ENCODE results near the gene TMEM185A.
"Not testable (repeated sequence)": the region's sequence is repeated elsewhere in the genome, so short reads cannot be mapped to it uniquely, and the experiment has no call there.

The TMEM185A gene

DNA sequence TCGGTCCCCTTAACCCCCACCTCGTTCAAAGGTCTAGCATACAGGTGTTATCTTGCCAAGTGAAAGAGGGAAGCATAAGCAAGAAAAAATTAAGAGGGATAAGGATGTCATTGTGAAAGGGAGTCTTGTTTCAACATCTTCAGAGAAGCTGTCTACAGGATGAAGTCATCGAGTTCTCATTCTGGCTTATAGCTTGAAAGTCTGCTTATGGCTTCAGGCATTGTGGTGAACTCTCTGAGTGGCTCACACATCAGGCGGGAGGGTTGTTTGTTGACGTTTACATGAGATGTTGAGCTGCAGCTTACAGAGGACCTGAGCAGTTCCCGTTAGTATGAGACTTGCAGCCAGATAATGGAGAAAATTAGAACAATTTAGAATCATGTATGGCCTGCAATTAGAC, 60.9 kb downstream of the TMEM185A start:
- H3K36me3 ChIP-seq (ENCODE audit: control insufficient read depth, insufficient read depth, low read length) = no peaks in the 10 kb centered on the region
- peaks cover 8% of the 10 kb centered on the region for H3K4me1 ChIP-seq (ENCODE audit: control insufficient read depth, insufficient read depth, low read length)
- no peaks in the 10 kb centered on the region for H3K27me3 ChIP-seq (ENCODE audit: control insufficient read depth, insufficient read depth, low read length)

DNA sequence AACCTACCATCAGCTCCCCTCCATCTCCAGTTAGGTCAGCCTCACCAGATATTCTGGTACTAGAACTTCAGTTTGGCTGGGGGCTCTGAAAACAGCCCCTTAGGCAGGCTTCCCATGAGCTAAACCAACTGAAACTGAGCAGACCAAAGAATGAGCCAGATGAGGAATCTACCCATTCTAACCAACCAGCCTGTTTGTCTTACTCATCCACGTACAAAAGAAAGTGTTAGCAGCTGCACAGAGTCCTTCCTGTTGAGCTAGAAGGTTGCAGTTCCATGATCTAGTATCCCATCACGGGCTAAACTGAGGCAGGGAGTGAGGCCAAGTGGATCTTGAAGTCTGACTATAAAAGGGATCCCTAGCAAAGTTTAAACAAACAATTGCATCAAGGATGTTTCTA, 61.8 kb downstream of the TMEM185A start:
- Histone ChIP-seq H3K9me3 (ENCODE audit: control insufficient read depth, low read length) (no peaks in the 10 kb centered on the region), H3K36me3 (ENCODE audit: control insufficient read depth, insufficient read depth, low read length) (no peaks in the 10 kb centered on the region), H3K4me1 (ENCODE audit: control insufficient read depth, insufficient read depth, low read length) (peaks cover 8% of the 10 kb centered on the region), H3K27me3 (ENCODE audit: control insufficient read depth, insufficient read depth, low read length) (no peaks in the 10 kb centered on the region), H3K9ac (ENCODE audit: low read length) (no peak overlapping the region), H3K4me3 (ENCODE audit: low read length) (no peak overlapping the region)

More for the DNA sequence above, 60.9 kb downstream of the TMEM185A start:
- Histone ChIP-seq H3K9ac (ENCODE audit: low read length) (no peak overlapping the region), H3K4me3 (ENCODE audit: low read length) (no peak overlapping the region), H3K9me3 (ENCODE audit: control insufficient read depth, low read length) (no peaks in the 10 kb centered on the region)

DNA sequence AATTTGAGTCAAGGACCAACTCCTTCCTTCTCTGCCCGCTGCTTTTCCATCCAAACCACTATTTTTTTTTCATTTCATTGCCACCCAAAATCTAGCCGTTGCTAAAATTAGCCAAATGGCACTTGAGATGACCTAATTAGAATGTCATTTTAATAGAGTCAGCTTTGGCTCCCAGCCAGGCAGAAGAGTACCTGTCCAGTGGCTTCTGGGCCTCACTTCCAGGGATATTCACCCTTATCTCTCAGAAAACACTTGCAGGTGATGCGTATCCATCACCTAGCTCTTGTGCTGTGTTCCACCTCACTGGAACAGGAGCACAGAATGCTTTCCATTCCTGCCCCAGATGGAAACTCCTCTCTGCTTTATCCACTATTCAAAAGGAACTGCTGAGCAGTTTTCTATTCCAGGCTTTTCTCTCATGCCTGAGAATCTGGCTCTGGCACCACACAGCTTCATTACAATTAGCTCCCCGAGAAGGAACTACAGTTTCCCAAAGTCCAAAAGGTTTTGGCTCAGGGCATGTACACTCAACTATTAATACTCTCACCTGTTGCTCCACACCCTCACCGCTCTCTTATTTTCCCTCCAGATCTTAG, 62.8 kb downstream of the TMEM185A start:
- no peaks in the 10 kb centered on the region for H3K27me3 ChIP-seq (ENCODE audit: control insufficient read depth, insufficient read depth, low read length)
- H3K4me1 ChIP-seq (ENCODE audit: control insufficient read depth, insufficient read depth, low read length) = peaks cover 8% of the 10 kb centered on the region
- H3K4me3 ChIP-seq (ENCODE audit: low read length) = no peak overlapping the region
- no peaks in the 10 kb centered on the region for H3K9me3 ChIP-seq (ENCODE audit: control insufficient read depth, low read length)
- no peaks in the 10 kb centered on the region for H3K36me3 ChIP-seq (ENCODE audit: control insufficient read depth, insufficient read depth, low read length)
- no peak overlapping the region for H3K9ac ChIP-seq (ENCODE audit: low read length)

DNA sequence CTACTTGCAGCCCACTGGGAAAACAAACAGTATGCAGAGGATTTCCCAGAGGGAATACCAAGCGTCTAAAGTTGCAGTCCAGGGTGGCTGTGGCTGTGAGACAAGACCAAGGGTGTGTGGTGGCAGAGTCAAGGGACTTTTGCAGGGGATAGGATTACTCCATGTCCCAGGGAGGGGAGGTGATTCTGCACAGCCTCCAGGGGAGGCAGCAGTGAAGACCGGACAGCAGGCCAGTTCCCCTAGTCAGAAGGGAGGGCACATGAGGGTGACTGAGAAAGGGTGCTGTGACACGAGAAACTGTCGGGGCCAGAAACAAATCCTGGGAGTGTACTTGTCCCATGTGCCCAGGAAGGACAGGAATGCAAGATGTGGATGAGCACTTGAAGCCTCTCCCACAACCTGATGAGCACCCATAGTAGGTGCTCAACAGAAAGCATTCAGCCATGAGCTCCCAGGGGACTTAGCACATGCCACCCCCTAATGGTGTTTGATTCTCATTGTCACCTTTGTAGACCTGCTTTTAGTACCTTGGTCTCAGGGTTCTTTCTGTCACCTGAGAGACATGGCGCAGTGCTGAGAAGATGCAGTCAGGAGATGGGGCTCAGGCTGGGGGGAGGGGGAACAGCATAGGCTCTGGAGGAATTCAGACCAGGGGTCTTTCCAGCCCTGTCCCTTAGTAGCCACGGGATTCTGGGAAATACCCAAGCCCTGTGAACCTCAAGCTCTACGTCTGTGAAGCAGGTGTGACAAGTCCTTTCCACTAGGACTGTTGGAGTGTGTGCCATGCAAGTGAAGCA, 63.8 kb downstream of the TMEM185A start:
- H3K27me3 ChIP-seq (ENCODE audit: control insufficient read depth, insufficient read depth, low read length) = no peaks in the 10 kb centered on the region
- no peak overlapping the region for H3K9ac ChIP-seq (ENCODE audit: low read length)
- H3K4me1 ChIP-seq (ENCODE audit: control insufficient read depth, insufficient read depth, low read length) = peaks cover 7% of the 10 kb centered on the region
- no peaks in the 10 kb centered on the region for H3K9me3 ChIP-seq (ENCODE audit: control insufficient read depth, low read length)
- H3K36me3 ChIP-seq (ENCODE audit: control insufficient read depth, insufficient read depth, low read length) = no peaks in the 10 kb centered on the region
- H3K4me3 ChIP-seq (ENCODE audit: low read length) = no peak overlapping the region

DNA sequence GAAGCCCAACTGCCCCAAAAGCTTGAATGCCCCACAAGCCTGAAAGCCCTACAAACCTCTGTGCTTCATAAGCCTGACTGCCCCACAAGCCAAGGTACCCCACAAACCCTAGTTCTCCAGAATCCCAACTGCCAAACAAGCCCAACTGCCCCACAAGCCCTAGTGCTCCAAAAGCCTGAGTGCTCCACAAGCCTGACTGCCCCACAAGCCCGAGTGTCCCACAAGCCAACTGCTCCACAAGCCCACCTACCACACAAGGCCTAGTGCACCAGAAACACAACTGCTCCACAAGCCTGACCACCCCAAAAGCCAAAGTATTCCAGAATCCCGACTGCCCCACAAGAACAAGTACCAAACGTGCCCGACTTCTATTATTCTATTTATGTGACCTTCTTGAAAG, 68.2 kb downstream of the TMEM185A start:
- Histone ChIP-seq H3K9me3 (ENCODE audit: control insufficient read depth, low read length) (no peaks in the 10 kb centered on the region), H3K4me3 (ENCODE audit: low read length) (no peak overlapping the region), H3K9ac (ENCODE audit: low read length) (no peak overlapping the region), H3K36me3 (ENCODE audit: control insufficient read depth, insufficient read depth, low read length) (no peaks in the 10 kb centered on the region), H3K27me3 (ENCODE audit: control insufficient read depth, insufficient read depth, low read length) (no peaks in the 10 kb centered on the region), H3K4me1 (ENCODE audit: control insufficient read depth, insufficient read depth, low read length) (peaks cover 4% of the 10 kb centered on the region)

DNA sequence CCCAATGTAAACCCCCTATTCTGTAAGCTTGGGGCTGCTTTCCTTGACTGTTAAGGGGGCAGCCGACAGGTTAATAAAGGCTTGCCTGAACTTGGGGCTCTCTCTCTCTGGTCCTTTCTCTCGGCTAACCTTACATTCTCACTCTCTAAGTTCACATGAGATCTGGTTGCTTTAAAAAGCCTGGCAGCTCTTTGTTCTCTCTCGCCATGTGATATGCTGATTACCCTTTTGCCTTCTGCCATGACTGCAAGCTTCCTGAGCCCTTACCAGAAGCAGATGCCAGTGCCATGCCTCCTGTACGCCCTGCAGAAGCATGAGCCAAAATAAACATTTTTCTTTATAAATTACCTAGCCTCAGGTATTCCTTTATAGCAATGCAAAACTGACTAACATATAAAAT, 76.3 kb downstream of the TMEM185A start:
- H3K36me3 ChIP-seq (ENCODE audit: control insufficient read depth, insufficient read depth, low read length); H3K4me3 ChIP-seq (ENCODE audit: low read length); H3K4me1 ChIP-seq (ENCODE audit: control insufficient read depth, insufficient read depth, low read length); H3K9ac ChIP-seq (ENCODE audit: low read length); H3K9me3 ChIP-seq (ENCODE audit: control insufficient read depth, low read length); H3K27me3 ChIP-seq (ENCODE audit: control insufficient read depth, insufficient read depth, low read length): not testable (repeated sequence)

DNA sequence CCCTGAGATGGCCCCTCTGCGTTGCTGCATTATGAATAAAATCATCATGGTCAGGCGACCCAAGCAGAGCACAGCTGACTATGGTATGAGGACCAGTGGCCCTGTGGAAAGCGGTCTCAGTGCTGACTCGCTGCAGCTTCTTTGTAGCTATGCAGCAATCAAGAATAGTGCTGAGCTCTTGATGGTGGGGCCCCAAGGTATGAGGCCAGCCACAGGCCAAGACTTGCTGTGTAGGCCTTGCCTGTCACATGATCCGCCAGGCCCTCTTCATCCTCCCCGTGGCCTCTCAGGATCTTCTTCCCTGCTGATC, 79.7 kb downstream of the TMEM185A start:
- not testable (repeated sequence) for H3K9ac ChIP-seq (ENCODE audit: low read length); H3K36me3 ChIP-seq (ENCODE audit: control insufficient read depth, insufficient read depth, low read length); H3K27me3 ChIP-seq (ENCODE audit: control insufficient read depth, insufficient read depth, low read length); H3K4me1 ChIP-seq (ENCODE audit: control insufficient read depth, insufficient read depth, low read length); H3K9me3 ChIP-seq (ENCODE audit: control insufficient read depth, low read length); H3K4me3 ChIP-seq (ENCODE audit: low read length)

DNA sequence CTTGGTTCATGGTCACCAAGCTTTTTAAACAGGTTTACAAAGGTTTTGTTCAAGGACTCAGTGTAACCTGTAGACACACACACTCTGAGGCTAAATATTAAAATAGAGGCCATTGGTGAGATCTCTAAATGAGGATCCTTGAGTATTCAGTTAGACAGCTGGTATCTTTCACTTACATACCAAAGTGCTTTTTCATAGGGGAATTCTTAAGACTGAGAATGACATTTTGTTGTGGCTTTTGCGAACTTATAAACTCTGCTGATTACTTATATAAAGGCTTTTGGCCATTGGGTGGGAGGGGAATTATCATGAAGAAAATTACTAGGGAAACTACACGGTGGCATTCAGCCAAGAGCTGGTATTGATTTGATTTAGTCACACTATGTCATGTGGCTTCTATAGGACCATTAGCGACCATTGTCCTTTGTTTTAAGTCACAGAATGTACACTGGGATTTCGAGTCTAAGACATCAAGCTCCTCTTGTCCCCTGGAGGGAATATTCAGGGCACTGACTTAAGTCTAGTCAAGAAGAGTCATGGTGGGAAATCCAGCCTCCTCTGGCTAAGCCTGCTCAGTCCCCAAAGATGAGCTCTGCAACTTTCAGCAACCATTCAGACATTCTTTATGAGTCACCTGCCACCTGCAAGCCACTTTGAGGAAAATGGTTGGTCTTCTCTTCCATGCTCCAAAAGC, 80.2 kb downstream of the TMEM185A start:
- H3K4me1 ChIP-seq (ENCODE audit: control insufficient read depth, insufficient read depth, low read length); H3K4me3 ChIP-seq (ENCODE audit: low read length); H3K9ac ChIP-seq (ENCODE audit: low read length); H3K36me3 ChIP-seq (ENCODE audit: control insufficient read depth, insufficient read depth, low read length); H3K9me3 ChIP-seq (ENCODE audit: control insufficient read depth, low read length); H3K27me3 ChIP-seq (ENCODE audit: control insufficient read depth, insufficient read depth, low read length): not testable (repeated sequence)

DNA sequence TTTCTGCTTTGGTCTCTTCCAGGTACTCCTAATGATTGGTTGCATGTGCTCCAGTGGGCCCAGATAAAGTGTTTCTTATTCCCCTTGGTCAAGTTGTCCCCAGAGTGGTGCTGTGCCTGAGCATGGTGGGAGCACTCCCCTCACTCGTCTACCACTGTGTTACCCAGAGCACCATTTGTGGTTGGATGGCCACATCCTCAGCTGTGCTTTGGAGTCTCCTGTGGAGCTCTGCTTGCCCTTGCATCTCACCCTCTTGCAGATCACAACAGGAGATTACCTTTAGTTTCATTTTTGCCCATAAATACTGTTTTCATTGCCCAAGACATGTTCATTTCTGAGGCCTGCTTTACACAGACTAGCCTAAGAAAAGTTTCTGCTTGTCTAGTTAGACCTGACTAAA, 81.1 kb downstream of the TMEM185A start:
- not testable (repeated sequence) for H3K36me3 ChIP-seq (ENCODE audit: control insufficient read depth, insufficient read depth, low read length); H3K9ac ChIP-seq (ENCODE audit: low read length); H3K4me1 ChIP-seq (ENCODE audit: control insufficient read depth, insufficient read depth, low read length); H3K9me3 ChIP-seq (ENCODE audit: control insufficient read depth, low read length); H3K27me3 ChIP-seq (ENCODE audit: control insufficient read depth, insufficient read depth, low read length); H3K4me3 ChIP-seq (ENCODE audit: low read length)

DNA sequence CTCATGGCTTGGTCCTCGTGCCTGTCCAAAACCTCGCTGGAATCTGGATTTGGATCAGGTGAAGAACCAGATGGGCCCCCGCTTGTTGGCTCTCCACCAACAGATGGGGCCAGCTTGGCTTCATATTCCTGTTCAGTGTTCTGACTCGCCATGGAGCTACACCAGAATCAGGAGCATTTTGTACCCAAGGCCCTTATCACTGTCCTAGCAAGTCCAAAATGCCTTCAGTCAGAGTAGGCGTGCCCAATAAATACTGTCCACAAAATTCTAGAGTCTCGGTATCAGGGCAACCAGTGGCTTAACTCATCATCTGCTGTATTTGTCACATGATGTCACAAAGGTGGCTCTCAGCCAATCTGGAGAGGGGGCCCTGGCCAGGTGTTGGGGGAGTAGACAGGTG, 81.9 kb downstream of the TMEM185A start, which contains the start of gene HSFX3:
Gene HSFX3 (minus strand): TSS at position 224 of the 400 bp plus-strand sequence. CDS start 72 bp downstream, at position 152.
- H3K9ac ChIP-seq (ENCODE audit: low read length); H3K27me3 ChIP-seq (ENCODE audit: control insufficient read depth, insufficient read depth, low read length); H3K9me3 ChIP-seq (ENCODE audit: control insufficient read depth, low read length); H3K4me3 ChIP-seq (ENCODE audit: low read length); H3K36me3 ChIP-seq (ENCODE audit: control insufficient read depth, insufficient read depth, low read length); H3K4me1 ChIP-seq (ENCODE audit: control insufficient read depth, insufficient read depth, low read length): not testable (repeated sequence)

DNA sequence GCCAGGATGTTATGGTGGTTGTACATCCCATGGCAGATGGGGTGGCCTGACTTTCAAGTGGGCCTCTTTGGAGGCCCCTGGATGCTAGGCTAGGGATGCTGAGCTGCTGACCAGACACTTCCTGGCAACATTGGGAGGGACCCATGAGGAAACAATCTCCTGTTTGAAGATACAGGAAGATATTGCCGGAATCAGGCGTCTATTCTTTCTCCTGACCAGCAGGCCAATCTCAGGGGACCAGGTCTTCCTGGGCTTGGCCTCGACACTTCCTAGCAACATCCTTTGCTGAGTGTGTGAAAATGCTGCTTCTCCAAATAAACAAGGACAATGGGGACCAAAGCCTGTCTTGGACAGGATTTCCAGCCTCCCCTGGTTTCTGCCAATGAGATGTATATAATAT, 83.8 kb downstream of the TMEM185A start:
- H3K4me1 ChIP-seq (ENCODE audit: control insufficient read depth, insufficient read depth, low read length); H3K36me3 ChIP-seq (ENCODE audit: control insufficient read depth, insufficient read depth, low read length): not testable (repeated sequence)

DNA sequence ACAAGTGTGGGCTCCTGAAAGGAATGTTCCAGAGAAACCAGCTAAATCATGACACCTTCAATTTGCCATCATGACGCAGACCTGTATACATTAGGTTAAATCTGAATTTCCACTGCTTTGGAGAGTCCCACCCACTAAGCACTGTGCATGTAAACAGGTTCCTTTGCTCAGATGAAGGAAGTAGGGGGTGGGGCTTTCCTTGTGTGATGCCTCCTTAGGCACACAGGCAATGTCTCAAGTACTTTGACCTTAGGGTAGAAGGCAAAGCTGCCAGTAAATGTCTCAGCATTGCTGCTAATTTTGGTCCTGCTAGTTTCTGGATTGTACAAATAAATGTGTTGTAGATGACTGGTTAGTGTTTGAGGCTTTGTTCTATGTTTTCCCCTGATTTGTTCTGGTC, 84.6 kb downstream of the TMEM185A start:
- not testable (repeated sequence) for H3K9ac ChIP-seq (ENCODE audit: low read length); H3K4me1 ChIP-seq (ENCODE audit: control insufficient read depth, insufficient read depth, low read length); H3K4me3 ChIP-seq (ENCODE audit: low read length); H3K27me3 ChIP-seq (ENCODE audit: control insufficient read depth, insufficient read depth, low read length); H3K36me3 ChIP-seq (ENCODE audit: control insufficient read depth, insufficient read depth, low read length); H3K9me3 ChIP-seq (ENCODE audit: control insufficient read depth, low read length)

More for the DNA sequence above, 83.8 kb downstream of the TMEM185A start:
- not testable (repeated sequence) for H3K9ac ChIP-seq (ENCODE audit: low read length); H3K4me3 ChIP-seq (ENCODE audit: low read length); H3K27me3 ChIP-seq (ENCODE audit: control insufficient read depth, insufficient read depth, low read length); H3K9me3 ChIP-seq (ENCODE audit: control insufficient read depth, low read length)
